PFSK-1 (cell line): ENCODE data around the gene CYP26B1.

Source experiments
- FOXP2 ChIP-seq: optimal IDR thresholded peaks from 2 replicates; pipeline ENCODE3; 2011; ENCODE audit warnings: borderline replicate concordance, control low read depth, inconsistent platforms; ENCODE audit not compliant: insufficient read depth; ENCODE audit errors: extremely low read length, extremely low read depth
- POLR2AphosphoS5 ChIP-seq: IDR thresholded peaks from 2 replicates; pipeline ENCODE4 v1.6.1; 2012; ENCODE audit warnings: low read depth, mild to moderate bottlenecking, control low read depth, low read length, moderate library complexity
- SIN3A ChIP-seq: IDR thresholded peaks from 2 replicates; pipeline ENCODE4 v1.6.1; 2012; ENCODE audit warnings: mild to moderate bottlenecking, low read length, moderate library complexity, borderline replicate concordance; ENCODE audit not compliant: insufficient read depth
- TAF1 ChIP-seq: IDR thresholded peaks from 2 replicates; pipeline ENCODE4 v1.6.1; 2012; ENCODE audit warnings: low read length, control low read depth, borderline replicate concordance; ENCODE audit not compliant: insufficient read depth
- TF ChIP-seq, protein P1 (sequence below), 2 experiments: IDR thresholded peaks; 2 replicates each; pipeline versions ENCODE4 v1.6.1 to v1.8.0; 2011 to 2012; ENCODE audit warnings: low read depth in 2 of 2, low read length in 2 of 2, control low read depth in 1 of 2, inconsistent platforms in 1 of 2, mild to moderate bottlenecking in 1 of 2, moderate library complexity in 1 of 2; ENCODE audit not compliant: insufficient read depth in 1 of 2

CYP26B1 gene

GRCh38 chr2:72134408-72134996, 13.2 kb downstream of the CYP26B1 start:
- TF ChIP-seq FOXP2, result no peak
- TF ChIP-seq, protein P1, sequence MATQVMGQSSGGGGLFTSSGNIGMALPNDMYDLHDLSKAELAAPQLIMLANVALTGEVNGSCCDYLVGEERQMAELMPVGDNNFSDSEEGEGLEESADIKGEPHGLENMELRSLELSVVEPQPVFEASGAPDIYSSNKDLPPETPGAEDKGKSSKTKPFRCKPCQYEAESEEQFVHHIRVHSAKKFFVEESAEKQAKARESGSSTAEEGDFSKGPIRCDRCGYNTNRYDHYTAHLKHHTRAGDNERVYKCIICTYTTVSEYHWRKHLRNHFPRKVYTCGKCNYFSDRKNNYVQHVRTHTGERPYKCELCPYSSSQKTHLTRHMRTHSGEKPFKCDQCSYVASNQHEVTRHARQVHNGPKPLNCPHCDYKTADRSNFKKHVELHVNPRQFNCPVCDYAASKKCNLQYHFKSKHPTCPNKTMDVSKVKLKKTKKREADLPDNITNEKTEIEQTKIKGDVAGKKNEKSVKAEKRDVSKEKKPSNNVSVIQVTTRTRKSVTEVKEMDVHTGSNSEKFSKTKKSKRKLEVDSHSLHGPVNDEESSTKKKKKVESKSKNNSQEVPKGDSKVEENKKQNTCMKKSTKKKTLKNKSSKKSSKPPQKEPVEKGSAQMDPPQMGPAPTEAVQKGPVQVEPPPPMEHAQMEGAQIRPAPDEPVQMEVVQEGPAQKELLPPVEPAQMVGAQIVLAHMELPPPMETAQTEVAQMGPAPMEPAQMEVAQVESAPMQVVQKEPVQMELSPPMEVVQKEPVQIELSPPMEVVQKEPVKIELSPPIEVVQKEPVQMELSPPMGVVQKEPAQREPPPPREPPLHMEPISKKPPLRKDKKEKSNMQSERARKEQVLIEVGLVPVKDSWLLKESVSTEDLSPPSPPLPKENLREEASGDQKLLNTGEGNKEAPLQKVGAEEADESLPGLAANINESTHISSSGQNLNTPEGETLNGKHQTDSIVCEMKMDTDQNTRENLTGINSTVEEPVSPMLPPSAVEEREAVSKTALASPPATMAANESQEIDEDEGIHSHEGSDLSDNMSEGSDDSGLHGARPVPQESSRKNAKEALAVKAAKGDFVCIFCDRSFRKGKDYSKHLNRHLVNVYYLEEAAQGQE (IDR thresholded peaks at IDR 0.05; ENCODE audit: insufficient read depth in 1 of 2, low read depth in 2 of 2, low read length in 2 of 2), result no peak
- TF ChIP-seq TAF1, result no peak
- TF ChIP-seq POLR2AphosphoS5, result no peak
- no peak for TF ChIP-seq SIN3A

GRCh38 chr2:72133721-72134407, 13.8 kb downstream of the CYP26B1 start:
- TF ChIP-seq TAF1 (no peak), FOXP2 (no peak), SIN3A (no peak), POLR2AphosphoS5 (no peak)
- TF ChIP-seq, protein P1 (IDR thresholded peaks at IDR 0.05; ENCODE audit: insufficient read depth in 1 of 2, low read depth in 2 of 2, low read length in 2 of 2), result no peak

GRCh38 chr2:72132981-72133720, 14.5 kb downstream of the CYP26B1 start:
- TF ChIP-seq POLR2AphosphoS5 (no peak), TAF1 (no peak), FOXP2 (no peak)
- TF ChIP-seq, protein P1 (IDR thresholded peaks at IDR 0.05; ENCODE audit: insufficient read depth in 1 of 2, low read depth in 2 of 2, low read length in 2 of 2), result 0 out of 4 replicates have a peak, but pooled peaks of 1 of the 2 experiments have one; percentile 21

GRCh38 chr2:72131916-72132841, 15.5 kb downstream of the CYP26B1 start:
- no peak for TF ChIP-seq POLR2AphosphoS5
- TF ChIP-seq FOXP2, result no peak
- no peak for TF ChIP-seq SIN3A
- no peak for TF ChIP-seq TAF1
- TF ChIP-seq, protein P1 (IDR thresholded peaks at IDR 0.05; ENCODE audit: insufficient read depth in 1 of 2, low read depth in 2 of 2, low read length in 2 of 2), result no peak
